Measurements from ENCODE around the gene MANEAL.
A peak's percentile ranks its signal among the peaks of the same experiment; 100 is the strongest.
"Not testable (repeated sequence)": the region's sequence is repeated elsewhere in the genome, so short reads cannot be mapped to it uniquely, and the experiment has no call there.

Gene MANEAL

GRCh38 chr1:37793773-37794371 is at the start of gene MANEAL:
Gene MANEAL, plus strand, starts transcription at chr1:37793847. Its CDS starts 336 bp downstream, at chr1:37794183.
- peak; percentile 27 for DNase-seq

- no peak for DNase-seq
Observed at GRCh38 chr1:37746806-37747205, 46.8 kb upstream of the MANEAL start.

DNA sequence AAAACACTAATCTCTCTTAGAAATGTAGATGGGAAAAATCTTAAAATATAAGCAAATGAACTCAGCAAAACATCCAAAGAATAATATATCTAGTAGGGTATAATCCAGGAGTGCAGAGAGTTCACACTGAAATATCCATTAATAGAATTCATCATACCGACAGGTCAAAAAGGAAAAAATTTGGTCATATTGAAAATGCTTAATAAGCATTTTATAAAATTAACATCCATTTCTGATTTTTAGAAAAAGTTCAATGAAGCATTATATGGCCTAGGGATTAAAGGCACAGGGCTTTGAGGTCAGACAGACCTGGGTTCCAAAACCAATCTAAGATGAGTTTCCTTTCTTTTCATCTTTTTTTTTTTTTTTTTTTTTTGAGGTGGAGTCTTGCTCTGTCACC is 45.1 kb upstream of the MANEAL start:
- DNase-seq = no peak

GRCh38 chr1:37752213-37752582 is 41.4 kb upstream of the MANEAL start:
- no peak for DNase-seq

DNA sequence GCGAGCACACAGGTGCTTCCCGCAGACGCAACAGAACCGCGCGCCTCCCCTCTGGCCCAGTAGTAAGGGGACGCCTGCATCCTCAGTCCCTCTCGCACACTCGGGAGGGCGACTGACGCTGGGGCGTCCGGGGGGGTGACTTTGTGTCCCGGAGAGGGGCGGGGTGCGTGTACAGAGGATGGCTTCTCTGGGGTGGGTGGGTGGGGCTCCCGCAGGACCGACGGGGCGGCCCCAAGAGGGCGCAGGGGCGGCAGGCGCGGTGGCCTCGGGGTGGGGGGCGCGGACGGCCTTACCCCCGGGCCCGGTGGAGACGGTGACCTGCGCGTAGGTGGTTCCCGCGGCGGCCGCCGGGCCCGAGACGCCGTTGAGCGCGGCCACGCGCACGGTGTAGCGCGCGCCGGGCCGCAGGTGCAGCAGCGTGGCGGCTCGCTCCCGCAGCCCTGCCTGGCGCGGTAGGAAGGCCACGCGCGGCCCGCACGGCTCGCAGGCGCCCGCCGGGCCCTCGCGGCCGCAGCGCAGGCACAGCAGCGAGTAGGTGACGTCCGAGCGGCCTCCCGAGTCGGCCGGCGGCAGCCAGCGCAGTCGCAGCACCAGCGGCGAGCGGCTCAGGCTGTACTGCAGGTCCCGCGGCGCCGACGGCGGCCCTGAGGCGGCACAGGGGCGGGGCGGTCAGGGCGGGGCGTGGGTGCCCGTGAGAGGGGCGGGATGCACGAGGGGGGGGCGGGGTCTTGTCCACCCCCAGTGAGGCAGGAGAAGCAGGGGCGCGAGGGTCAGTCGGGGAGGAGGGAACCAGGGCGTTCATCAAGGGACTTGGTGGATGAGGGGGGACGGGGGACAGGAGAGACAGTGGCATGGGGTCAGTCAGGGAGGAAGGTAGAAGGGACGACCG is 40.8 kb upstream of the MANEAL start:
- DNase-seq = no peak

DNA sequence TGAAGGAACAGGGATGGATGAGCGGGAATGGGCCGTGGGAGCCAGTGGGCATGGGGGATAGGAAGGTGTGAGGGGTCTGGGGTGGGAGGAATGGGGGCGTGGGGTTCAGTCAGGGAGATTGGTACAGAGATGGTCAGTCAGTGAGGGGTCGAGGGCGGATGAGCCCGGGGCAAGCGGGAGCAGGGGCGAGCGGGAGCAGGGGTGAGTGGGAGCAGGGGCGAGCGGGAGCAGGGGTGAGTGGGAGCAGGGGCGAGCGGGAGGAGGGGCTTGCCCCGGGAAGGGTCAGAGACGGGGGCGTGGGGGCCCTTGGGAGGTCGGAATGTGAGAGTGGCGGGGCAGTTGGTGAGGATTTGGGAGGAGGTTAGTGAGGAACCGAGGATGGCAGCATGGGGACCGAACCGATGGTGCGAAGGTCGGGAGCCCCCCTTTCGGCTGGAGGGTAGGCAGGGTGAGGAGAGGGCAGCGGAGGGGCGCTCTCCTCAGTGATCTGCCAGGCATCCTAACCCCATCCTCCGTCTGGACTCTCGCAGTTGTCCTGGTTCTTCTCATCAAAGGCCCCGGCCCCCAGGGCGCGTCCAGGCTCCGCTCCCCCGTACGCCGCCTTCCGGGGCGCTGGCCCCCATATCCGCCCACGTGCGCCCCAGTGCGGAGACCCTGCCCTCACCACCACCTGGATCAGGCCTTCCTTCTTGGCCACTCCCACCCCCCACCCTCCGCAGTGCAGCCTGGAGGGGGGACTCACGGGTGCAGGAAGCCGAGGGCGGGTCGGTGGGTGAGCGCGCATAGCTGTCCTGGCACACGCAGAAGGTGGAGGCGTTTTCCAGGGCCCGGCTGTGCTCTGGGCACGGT is 40.0 kb upstream of the MANEAL start:
- no peak for DNase-seq

GRCh38 chr1:37755290-37755689 is 38.4 kb upstream of the MANEAL start:
- no peak for DNase-seq

GRCh38 chr1:37755951-37756560 is 37.6 kb upstream of the MANEAL start:
- no peak for DNase-seq

GRCh38 chr1:37759451-37759850 is 34.2 kb upstream of the MANEAL start:
- DNase-seq = no peak

GRCh38 chr1:37761416-37762095 is 32.1 kb upstream of the MANEAL start:
- DNase-seq = no peak

- DNase-seq = no peak
Observed at GRCh38 chr1:37762516-37762915, 31.1 kb upstream of the MANEAL start.

GRCh38 chr1:37763791-37764413 is 29.7 kb upstream of the MANEAL start:
- DNase-seq = no peak

GRCh38 chr1:37764414-37764825 is 29.2 kb upstream of the MANEAL start:
- peak; percentile 9 for DNase-seq

GRCh38 chr1:37764888-37765441 is 28.7 kb upstream of the MANEAL start, which contains the start of gene EPHA10:
Gene EPHA10, minus strand, starts transcription at chr1:37765120. Its CDS starts 54 bp downstream, at chr1:37765066.
- DNase-seq = no peak

- no peak for DNase-seq
Observed at GRCh38 chr1:37765916-37766664, 27.6 kb upstream of the MANEAL start.

DNA sequence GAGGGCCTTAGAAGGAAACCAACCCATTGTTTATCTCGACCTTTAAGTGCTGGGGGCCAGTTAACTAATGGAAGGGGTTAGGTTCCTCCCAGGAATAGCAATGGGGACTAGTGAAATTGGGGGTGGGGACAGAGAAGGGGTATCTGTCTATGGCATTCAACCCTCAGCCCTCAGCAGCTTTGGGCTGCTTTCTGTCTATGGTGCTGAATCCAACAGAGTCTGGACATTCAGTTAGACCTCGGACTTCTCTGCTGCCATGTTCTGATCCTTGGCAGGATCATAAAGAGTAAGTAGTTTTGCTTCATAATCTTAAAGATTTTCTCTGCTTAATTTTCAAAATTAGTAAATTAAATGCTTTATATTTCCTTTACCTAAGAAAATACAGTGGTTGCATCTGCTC is 26.2 kb upstream of the MANEAL start:
- DNase-seq = no peak

GRCh38 chr1:37771440-37771839 is 22.2 kb upstream of the MANEAL start:
- DNase-seq = not testable (repeated sequence)

GRCh38 chr1:37776946-37777516 is 16.6 kb upstream of the MANEAL start:
- no peak for DNase-seq

DNA sequence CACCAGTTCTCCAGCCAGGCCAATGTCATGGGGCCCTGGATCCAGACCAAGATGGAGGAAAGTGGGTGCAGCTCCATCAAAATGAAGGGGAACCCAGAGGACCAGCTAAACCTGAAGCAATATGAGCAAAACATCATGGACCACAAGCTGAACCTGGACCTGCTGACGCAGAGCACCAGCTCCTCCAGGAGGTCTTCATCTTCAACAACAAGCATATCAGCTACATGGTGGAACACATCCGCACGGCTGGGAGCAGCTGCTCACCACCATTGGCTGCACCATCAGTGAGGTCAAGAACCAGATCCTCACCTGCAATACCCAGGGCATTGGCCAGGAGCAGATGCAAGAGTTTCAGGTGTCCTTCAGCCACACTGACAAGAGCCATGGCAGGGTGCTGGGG is 15.0 kb upstream of the MANEAL start:
- DNase-seq = no peak

GRCh38 chr1:37782491-37782890 is 11.2 kb upstream of the MANEAL start:
- DNase-seq = no peak
